ENCODE measurements around the gene CASZ1. TPM values are rescaled to one million over a fixed set of nuclear protein-coding genes. Genes with fewer than 3 reads are reported as not detected.
A peak's percentile ranks its signal among the peaks of the same experiment; 100 is the strongest.

Gene CASZ1
- total RNA-seq, 4 donors from 2014 or later = 21.9 to 60.2 (median 29.6) TPM

DNA sequence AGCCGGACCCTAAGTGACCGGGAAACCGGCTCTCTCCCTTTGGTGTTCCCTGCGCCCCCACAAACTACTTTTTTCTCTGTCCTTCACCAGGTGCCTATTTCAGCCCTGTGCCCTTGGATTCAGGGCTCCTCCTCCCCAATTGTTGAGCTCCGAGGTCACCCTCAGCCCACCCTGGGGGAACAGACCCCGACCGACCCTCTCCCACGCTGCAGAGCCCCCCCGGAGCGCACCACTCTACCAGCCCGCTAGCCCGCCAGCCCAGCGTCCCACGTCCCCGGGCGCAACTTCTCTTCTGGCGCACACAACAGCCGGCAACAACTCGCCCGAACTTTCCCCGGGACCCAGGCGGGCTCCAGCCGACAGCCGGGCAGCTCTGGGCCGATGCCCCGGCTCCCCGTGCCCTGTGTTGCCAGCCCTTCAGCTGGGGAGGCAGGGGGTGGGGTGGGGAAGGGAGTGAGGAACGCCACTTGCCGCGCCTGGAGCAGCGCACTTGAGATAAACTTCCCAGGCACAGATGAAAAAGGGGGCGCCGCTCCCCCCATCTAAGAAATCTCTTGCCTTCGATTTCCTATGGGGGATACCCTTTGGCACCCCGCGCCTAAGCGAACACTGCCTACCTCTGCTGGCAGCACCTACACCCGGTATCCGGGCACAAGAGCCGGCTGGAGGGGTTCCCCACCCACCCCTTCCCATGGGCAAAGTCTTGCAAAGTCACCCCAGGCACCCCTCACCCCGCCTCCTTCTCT, 997 bp downstream of the CASZ1 start:
- no peaks in the 10 kb centered on the region for H3K9me3 ChIP-seq
- H3K27me3 ChIP-seq = peaks cover 0 to 64% (median 0%) of the 10 kb centered on the region in 4 donors
- H3K27ac ChIP-seq (replicated peaks in 1 of 4) = peak overlapping the region; percentile 77 to 84 (median 78)

GRCh38 chr1:10794724-10795275, 1.6 kb downstream of the CASZ1 start:
- WGBS = 1% methylated on average over 28 of the region's 58 CpGs
- H3K27ac ChIP-seq (replicated peaks in 1 of 4) = peak overlapping the region; percentile 77 to 84 (median 78)
- DNase-seq (ENCODE audit: extremely low spot score) = no peak
- peaks cover 28 to 68% (median 61%) of the 10 kb centered on the region in 4 donors for H3K4me1 ChIP-seq
- no peaks in the 10 kb centered on the region for H3K36me3 ChIP-seq
- H3K27me3 ChIP-seq = peaks cover 0 to 63% (median 0%) of the 10 kb centered on the region in 4 donors
- H3K4me3 ChIP-seq = peak overlapping the region; percentile 66 to 79 (median 74)
- TF ChIP-seq EP300 (IDR thresholded peaks at IDR 0.05) (no peak), POLR2A (IDR thresholded peaks at IDR 0.05; ENCODE audit: low read depth) (no peak), POLR2AphosphoS5 (IDR thresholded peaks at IDR 0.05) (no peak)
- TF ChIP-seq, protein P1, sequence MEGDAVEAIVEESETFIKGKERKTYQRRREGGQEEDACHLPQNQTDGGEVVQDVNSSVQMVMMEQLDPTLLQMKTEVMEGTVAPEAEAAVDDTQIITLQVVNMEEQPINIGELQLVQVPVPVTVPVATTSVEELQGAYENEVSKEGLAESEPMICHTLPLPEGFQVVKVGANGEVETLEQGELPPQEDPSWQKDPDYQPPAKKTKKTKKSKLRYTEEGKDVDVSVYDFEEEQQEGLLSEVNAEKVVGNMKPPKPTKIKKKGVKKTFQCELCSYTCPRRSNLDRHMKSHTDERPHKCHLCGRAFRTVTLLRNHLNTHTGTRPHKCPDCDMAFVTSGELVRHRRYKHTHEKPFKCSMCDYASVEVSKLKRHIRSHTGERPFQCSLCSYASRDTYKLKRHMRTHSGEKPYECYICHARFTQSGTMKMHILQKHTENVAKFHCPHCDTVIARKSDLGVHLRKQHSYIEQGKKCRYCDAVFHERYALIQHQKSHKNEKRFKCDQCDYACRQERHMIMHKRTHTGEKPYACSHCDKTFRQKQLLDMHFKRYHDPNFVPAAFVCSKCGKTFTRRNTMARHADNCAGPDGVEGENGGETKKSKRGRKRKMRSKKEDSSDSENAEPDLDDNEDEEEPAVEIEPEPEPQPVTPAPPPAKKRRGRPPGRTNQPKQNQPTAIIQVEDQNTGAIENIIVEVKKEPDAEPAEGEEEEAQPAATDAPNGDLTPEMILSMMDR (IDR thresholded peaks at IDR 0.05) = no peak
- intact Hi-C loops (cut with DNase I) = loop anchor here (5.0 kb wide), 3 partner anchors 67 to 282 kb away; no protein-coding TSS in a partner anchor
- H3K9me3 ChIP-seq = no peaks in the 10 kb centered on the region

More for the DNA sequence above, 997 bp downstream of the CASZ1 start:
- DNase-seq (ENCODE audit: extremely low spot score) = no peak
- TF ChIP-seq, protein P1 (IDR thresholded peaks at IDR 0.05) = peak in 1 of 3 experiments; percentile 2
- TF ChIP-seq EP300 (IDR thresholded peaks at IDR 0.05) (no peak), POLR2A (IDR thresholded peaks at IDR 0.05; ENCODE audit: low read depth) (no peak)
- no peaks in the 10 kb centered on the region for H3K36me3 ChIP-seq
- intact Hi-C loops (cut with DNase I) = loop anchor here (5.0 kb wide), 3 partner anchors 68 to 283 kb away; no protein-coding TSS in a partner anchor
- peak overlapping the region; percentile 66 to 79 (median 74) for H3K4me3 ChIP-seq
- 0% methylated on average over 23 of the region's 41 CpGs for WGBS
- peaks cover 26 to 64% (median 61%) of the 10 kb centered on the region in 4 donors for H3K4me1 ChIP-seq

- H3K4me3 ChIP-seq = peak overlapping the region; percentile 66 to 79 (median 74)
- peaks cover 0 to 59% (median 0%) of the 10 kb centered on the region in 4 donors for H3K27me3 ChIP-seq
- intact Hi-C loops (cut with DNase I) = no loop called here
- H3K36me3 ChIP-seq = no peaks in the 10 kb centered on the region
- peaks cover 36 to 77% (median 73%) of the 10 kb centered on the region in 4 donors for H3K4me1 ChIP-seq
- no peaks in the 10 kb centered on the region for H3K9me3 ChIP-seq
- WGBS = 10% methylated on average over 9 of the region's 9 CpGs
- no peak for DNase-seq (ENCODE audit: extremely low spot score)
- peak overlapping the region; percentile 74 to 84 (median 78) for H3K27ac ChIP-seq (replicated peaks in 1 of 4)
- TF ChIP-seq POLR2AphosphoS5 (IDR thresholded peaks at IDR 0.05) = no peak
- no peak for TF ChIP-seq EP300 (IDR thresholded peaks at IDR 0.05)
- TF ChIP-seq, protein P1 (IDR thresholded peaks at IDR 0.05) = no peak
- TF ChIP-seq POLR2A (IDR thresholded peaks at IDR 0.05; ENCODE audit: low read depth) = no peak
Observed at GRCh38 chr1:10793129-10793651, 3.3 kb downstream of the CASZ1 start.

- peaks cover 47 to 75% (median 71%) of the 10 kb centered on the region in 4 donors for H3K4me1 ChIP-seq
- H3K27ac ChIP-seq (replicated peaks in 1 of 4) = peak overlapping the region; percentile 40 to 53 (median 44)
- DNase-seq (ENCODE audit: extremely low spot score) = no peak
- no peaks in the 10 kb centered on the region for H3K36me3 ChIP-seq
- H3K9me3 ChIP-seq = no peaks in the 10 kb centered on the region
- no peak for TF ChIP-seq EP300 (IDR thresholded peaks at IDR 0.05)
- TF ChIP-seq POLR2A (IDR thresholded peaks at IDR 0.05; ENCODE audit: low read depth) = no peak
- TF ChIP-seq, protein P1 (IDR thresholded peaks at IDR 0.05) = no peak
- no peak for TF ChIP-seq POLR2AphosphoS5 (IDR thresholded peaks at IDR 0.05)
- 36% methylated on average over 8 of the region's 8 CpGs for WGBS
- intact Hi-C loops (cut with DNase I) = no loop called here
- peak overlapping the region in 2 of 4 donors; percentile 1 to 8 for H3K4me3 ChIP-seq
- peaks cover 0 to 65% (median 0%) of the 10 kb centered on the region in 4 donors for H3K27me3 ChIP-seq
Observed at GRCh38 chr1:10791105-10791951, 5.1 kb downstream of the CASZ1 start.
